ENCODE measurements around the gene SPI1. TPM values are rescaled to one million over a fixed set of nuclear protein-coding genes. Genes with fewer than 3 reads are reported as not detected.
A peak's percentile ranks its signal among the peaks of the same experiment; 100 is the strongest.

Gene SPI1
- total and polyA plus RNA-seq, 4 donors = 6.3 to 56.0 (median 39.4) TPM

- no peak overlapping the region for H3K4me3 ChIP-seq (ENCODE audit: low read length in 2 of 2)
- H3K4me1 ChIP-seq (ENCODE audit: control insufficient read depth in 1 of 2, insufficient read depth in 2 of 2, low read length in 2 of 2) = no peaks in the 10 kb centered on the region
- ATAC-seq (ENCODE audit: low FRiP score) (no peak), DNase-seq (peak in 1 of 2 donors; percentile 86)
- intact Hi-C loops (cut with DNase I) = no loop called here
- no peak overlapping the region for H3K27ac ChIP-seq (ENCODE audit: low read depth in 1 of 2, low read length in 2 of 2)
- H3K9me3 ChIP-seq (ENCODE audit: control insufficient read depth, low read length) = no peaks in the 10 kb centered on the region
- no peaks in the 10 kb centered on the region for H3K36me3 ChIP-seq (ENCODE audit: control insufficient read depth in 1 of 2, insufficient read depth in 2 of 2, low read length in 1 of 2)
- no peaks in the 10 kb centered on the region for H3K27me3 ChIP-seq (ENCODE audit: control insufficient read depth in 1 of 2, insufficient read depth in 2 of 2, low read length in 1 of 2)
- WGBS, 2 donors = 85% methylated on average over 11 of the region's 11 CpGs
These were observed 12.8 kb upstream of the SPI1 start for GRCh38 chr11:47391077-47391583.

- no peak overlapping the region for H3K4me3 ChIP-seq (ENCODE audit: low read length in 2 of 2)
- H3K27ac ChIP-seq (ENCODE audit: low read depth in 1 of 2, low read length in 2 of 2) = no peak overlapping the region
- no peaks in the 10 kb centered on the region for H3K4me1 ChIP-seq (ENCODE audit: control insufficient read depth in 1 of 2, insufficient read depth in 2 of 2, low read length in 2 of 2)
- H3K9me3 ChIP-seq (ENCODE audit: control insufficient read depth, low read length) = no peaks in the 10 kb centered on the region
- intact Hi-C loops (cut with DNase I) = no loop called here
- no peaks in the 10 kb centered on the region for H3K36me3 ChIP-seq (ENCODE audit: control insufficient read depth in 1 of 2, insufficient read depth in 2 of 2, low read length in 1 of 2)
- DNase-seq (no peak), ATAC-seq (ENCODE audit: low FRiP score) (no peak)
- WGBS, 2 donors = 92 to 96% methylated on average over 6 of the region's 6 CpGs
- H3K27me3 ChIP-seq (ENCODE audit: control insufficient read depth in 1 of 2, insufficient read depth in 2 of 2, low read length in 1 of 2) = no peaks in the 10 kb centered on the region
These were observed 12.0 kb upstream of the SPI1 start for GRCh38 chr11:47390422-47390760.

- intact Hi-C loops (cut with DNase I) = no loop called here
- ATAC-seq (ENCODE audit: low FRiP score) (no peak), DNase-seq (no peak)
- no peak overlapping the region for H3K4me3 ChIP-seq (ENCODE audit: low read length in 2 of 2)
- no peaks in the 10 kb centered on the region for H3K36me3 ChIP-seq (ENCODE audit: control insufficient read depth in 1 of 2, insufficient read depth in 2 of 2, low read length in 1 of 2)
- H3K27ac ChIP-seq (ENCODE audit: low read depth in 1 of 2, low read length in 2 of 2) = no peak overlapping the region
- no peaks in the 10 kb centered on the region for H3K27me3 ChIP-seq (ENCODE audit: control insufficient read depth in 1 of 2, insufficient read depth in 2 of 2, low read length in 1 of 2)
- no peaks in the 10 kb centered on the region for H3K4me1 ChIP-seq (ENCODE audit: control insufficient read depth in 1 of 2, insufficient read depth in 2 of 2, low read length in 2 of 2)
- no peaks in the 10 kb centered on the region for H3K9me3 ChIP-seq (ENCODE audit: control insufficient read depth, low read length)
- 89 to 90% methylated on average over 17 of the region's 17 CpGs for WGBS, 2 donors
These were observed 11.5 kb upstream of the SPI1 start for GRCh38 chr11:47389577-47390421.

GRCh38 chr11:47388697-47389576 is 10.6 kb upstream of the SPI1 start:
- intact Hi-C loops (cut with DNase I) = no loop called here
- H3K36me3 ChIP-seq (ENCODE audit: control insufficient read depth in 1 of 2, insufficient read depth in 2 of 2, low read length in 1 of 2) = no peaks in the 10 kb centered on the region
- H3K4me1 ChIP-seq (ENCODE audit: control insufficient read depth in 1 of 2, insufficient read depth in 2 of 2, low read length in 2 of 2) = no peaks in the 10 kb centered on the region
- DNase-seq (no peak), ATAC-seq (ENCODE audit: low FRiP score) (peak; percentile 42)
- WGBS, 2 donors = 90% methylated on average over 28 of the region's 28 CpGs
- no peak overlapping the region for H3K4me3 ChIP-seq (ENCODE audit: low read length in 2 of 2)
- H3K9me3 ChIP-seq (ENCODE audit: control insufficient read depth, low read length) = no peaks in the 10 kb centered on the region
- no peaks in the 10 kb centered on the region for H3K27me3 ChIP-seq (ENCODE audit: control insufficient read depth in 1 of 2, insufficient read depth in 2 of 2, low read length in 1 of 2)
- H3K27ac ChIP-seq (ENCODE audit: low read depth in 1 of 2, low read length in 2 of 2) = no peak overlapping the region

GRCh38 chr11:47387944-47388696 is 9.8 kb upstream of the SPI1 start:
- H3K27ac ChIP-seq (ENCODE audit: low read depth in 1 of 2, low read length in 2 of 2) = no peak overlapping the region
- intact Hi-C loops (cut with DNase I) = no loop called here

GRCh38 chr11:47384498-47384897 is 6.2 kb upstream of the SPI1 start:
- Histone ChIP-seq H3K27me3 (ENCODE audit: control insufficient read depth in 1 of 2, insufficient read depth in 2 of 2, low read length in 1 of 2) (no peaks in the 10 kb centered on the region), H3K9me3 (ENCODE audit: control insufficient read depth, low read length) (no peaks in the 10 kb centered on the region), H3K36me3 (ENCODE audit: control insufficient read depth in 1 of 2, insufficient read depth in 2 of 2, low read length in 1 of 2) (no peaks in the 10 kb centered on the region), H3K4me3 (ENCODE audit: low read length in 2 of 2) (no peak overlapping the region), H3K27ac (ENCODE audit: low read depth in 1 of 2, low read length in 2 of 2) (no peak overlapping the region), H3K4me1 (ENCODE audit: control insufficient read depth in 1 of 2, insufficient read depth in 2 of 2, low read length in 2 of 2) (no peaks in the 10 kb centered on the region)
- intact Hi-C loops (cut with DNase I) = no loop called here
- WGBS, 2 donors = 94% methylated on average over 4 of the region's 4 CpGs
- ATAC-seq (ENCODE audit: low FRiP score) = no peak
- no peak for DNase-seq

More at GRCh38 chr11:47387944-47388696, 9.8 kb upstream of the SPI1 start:
- 81% methylated on average over 13 of the region's 13 CpGs for WGBS, 2 donors
- DNase-seq (no peak), ATAC-seq (ENCODE audit: low FRiP score) (no peak)
- Histone ChIP-seq H3K36me3 (ENCODE audit: control insufficient read depth in 1 of 2, insufficient read depth in 2 of 2, low read length in 1 of 2) (no peaks in the 10 kb centered on the region), H3K4me1 (ENCODE audit: control insufficient read depth in 1 of 2, insufficient read depth in 2 of 2, low read length in 2 of 2) (no peaks in the 10 kb centered on the region), H3K27me3 (ENCODE audit: control insufficient read depth in 1 of 2, insufficient read depth in 2 of 2, low read length in 1 of 2) (no peaks in the 10 kb centered on the region), H3K4me3 (ENCODE audit: low read length in 2 of 2) (no peak overlapping the region), H3K9me3 (ENCODE audit: control insufficient read depth, low read length) (no peaks in the 10 kb centered on the region)

- Histone ChIP-seq H3K4me1 (ENCODE audit: control insufficient read depth in 1 of 2, insufficient read depth in 2 of 2, low read length in 2 of 2) (no peaks in the 10 kb centered on the region), H3K36me3 (ENCODE audit: control insufficient read depth in 1 of 2, insufficient read depth in 2 of 2, low read length in 1 of 2) (no peaks in the 10 kb centered on the region), H3K27ac (ENCODE audit: low read depth in 1 of 2, low read length in 2 of 2) (no peak overlapping the region), H3K4me3 (ENCODE audit: low read length in 2 of 2) (no peak overlapping the region), H3K9me3 (ENCODE audit: control insufficient read depth, low read length) (no peaks in the 10 kb centered on the region), H3K27me3 (ENCODE audit: control insufficient read depth in 1 of 2, insufficient read depth in 2 of 2, low read length in 1 of 2) (no peaks in the 10 kb centered on the region)
- 58 to 60% methylated on average over 4 of the region's 4 CpGs for WGBS, 2 donors
- intact Hi-C loops (cut with DNase I) = no loop called here
- no peak for DNase-seq
- no peak for ATAC-seq (ENCODE audit: low FRiP score)
These were observed 4.7 kb upstream of the SPI1 start for GRCh38 chr11:47383071-47383470.

- H3K27ac ChIP-seq (ENCODE audit: low read depth in 1 of 2, low read length in 2 of 2) = no peak overlapping the region
- DNase-seq = no peak
- intact Hi-C loops (cut with DNase I) = no loop called here
- 97% methylated on average over 2 of the region's 2 CpGs for WGBS, 2 donors
- H3K4me1 ChIP-seq (ENCODE audit: control insufficient read depth in 1 of 2, insufficient read depth in 2 of 2, low read length in 2 of 2) = no peaks in the 10 kb centered on the region
- H3K36me3 ChIP-seq (ENCODE audit: control insufficient read depth in 1 of 2, insufficient read depth in 2 of 2, low read length in 1 of 2) = no peaks in the 10 kb centered on the region
- no peaks in the 10 kb centered on the region for H3K27me3 ChIP-seq (ENCODE audit: control insufficient read depth in 1 of 2, insufficient read depth in 2 of 2, low read length in 1 of 2)
- ATAC-seq (ENCODE audit: low FRiP score) = no peak
- no peaks in the 10 kb centered on the region for H3K9me3 ChIP-seq (ENCODE audit: control insufficient read depth, low read length)
- H3K4me3 ChIP-seq (ENCODE audit: low read length in 2 of 2) = no peak overlapping the region
These were observed 1.7 kb upstream of the SPI1 start for GRCh38 chr11:47380078-47380477.
